Cardiac muscle cell (in vitro differentiated cells and primary cell): ENCODE results near the gene YIF1A. TPM values are rescaled to one million over a fixed set of nuclear protein-coding genes. Genes with fewer than 3 reads are reported as not detected.
"Not testable (repeated sequence)": the region's sequence is repeated elsewhere in the genome, so short reads cannot be mapped to it uniquely, and the experiment has no call there.

Experiments
- DNase-seq, 2 donors: peaks; one replicate each; pipeline versions ENCODE4 v3.0.0 to v3.0.0-alpha.2; 2010 to 2017; ENCODE audit warnings: low read depth in 1 of 2, low spot score in 1 of 2
- H3K27ac ChIP-seq: fragments of 200-600 bp; sonication (generic); 2 replicates; pipeline ENCODE4 v1.5.1; 2016
- H3K27me3 ChIP-seq: fragments of 200-600 bp; sonication (generic); 2 replicates; pipeline ENCODE4 v1.6.0; 2016; ENCODE audit warnings: control low read depth
- H3K36me3 ChIP-seq: fragments of 200-600 bp; sonication (generic); 2 replicates; pipeline ENCODE4 v1.5.1; 2016; ENCODE audit warnings: control low read depth
- H3K4me1 ChIP-seq: fragments of 200-600 bp; sonication (generic); 2 replicates; pipeline ENCODE4 v1.8.1; 2017; ENCODE audit warnings: low read depth, mild to moderate bottlenecking, mixed run types
- H3K4me3 ChIP-seq: fragments of 200-600 bp; sonication (generic); 2 replicates; pipeline ENCODE4 v1.5.1; 2016; ENCODE audit warnings: mild to moderate bottlenecking
- H3K9me3 ChIP-seq: fragments of 200-600 bp; sonication (generic); 2 replicates; pipeline ENCODE4 v1.5.1; 2017; ENCODE audit warnings: low read depth, mild to moderate bottlenecking, control low read depth
- CTCF ChIP-seq: IDR thresholded peaks from 2 replicates; pipeline ENCODE4 v1.5.1; 2012; ENCODE audit warnings: low read depth, mild to moderate bottlenecking, low read length
- polyA plus RNA-seq: library from polyadenylated mRNA; unstranded; fragments of >200 nt; fragmentation: Nextera tagmentation; extraction: Ambion mirVana; gene quantifications from 2 replicates; pipeline ENCODE4 v1.2.1, GENCODE V29; 2016
- total RNA-seq: library from RNA; depleted of rRNA; stranded (reverse); fragments of >200 nt; gene quantifications from 2 replicates; pipeline ENCODE4 v1.2.3, GENCODE V29; 2016

Gene YIF1A
- total and polyA plus RNA-seq, 2 experiments from 2014 or later: 68.2 to 147 TPM

DNA sequence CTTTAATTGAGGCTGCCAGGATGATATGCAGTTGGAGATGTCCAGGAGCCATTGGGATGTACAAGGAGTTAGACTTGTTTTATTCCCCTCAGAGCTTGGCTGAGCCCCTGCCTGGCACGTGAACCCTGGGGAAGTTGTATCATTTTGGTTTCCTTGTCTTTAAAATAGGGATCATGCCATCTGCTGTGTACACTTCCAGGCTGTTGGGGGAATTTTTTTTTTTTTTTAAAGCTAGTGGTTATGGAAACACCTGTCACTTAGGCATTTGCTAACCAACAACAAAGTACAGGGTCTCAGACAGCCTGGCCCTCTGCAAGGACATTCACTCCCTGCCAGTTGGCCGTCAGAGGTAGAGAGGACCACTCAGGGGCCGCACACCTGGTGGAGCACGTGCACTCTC, 29.0 kb downstream of the YIF1A start:
- H3K27me3 ChIP-seq: no peaks in the 10 kb centered on the region
- no peak overlapping the region for H3K27ac ChIP-seq
- no peak for TF ChIP-seq CTCF
- no peak overlapping the region for H3K4me3 ChIP-seq
- H3K4me1 ChIP-seq: peaks cover 6% of the 10 kb centered on the region
- no peak for DNase-seq
- H3K36me3 ChIP-seq: no peaks in the 10 kb centered on the region
- H3K9me3 ChIP-seq: no peaks in the 10 kb centered on the region

DNA sequence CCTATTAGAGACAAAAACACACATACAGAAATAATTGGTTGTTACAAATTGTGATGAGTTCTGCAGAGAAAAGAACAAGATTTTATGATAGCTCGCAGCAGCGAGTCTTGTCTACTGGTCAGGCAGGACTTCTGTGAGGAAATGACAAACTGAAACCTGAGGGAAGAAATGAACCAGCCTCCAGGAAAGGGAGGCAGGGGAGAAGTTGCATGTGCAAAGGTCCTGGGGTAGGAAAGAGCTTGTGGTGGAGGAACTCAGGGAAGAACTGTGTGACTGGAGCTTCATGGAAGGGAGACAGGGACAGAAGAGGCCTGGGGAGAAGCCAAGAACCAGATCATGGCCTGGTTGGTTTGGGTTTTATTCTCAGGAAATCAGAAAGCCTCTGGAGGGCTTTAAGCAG, 29.7 kb downstream of the YIF1A start:
- H3K4me3 ChIP-seq: no peak overlapping the region
- no peak for TF ChIP-seq CTCF
- no peaks in the 10 kb centered on the region for H3K9me3 ChIP-seq
- no peaks in the 10 kb centered on the region for H3K36me3 ChIP-seq
- no peak for DNase-seq
- no peaks in the 10 kb centered on the region for H3K27me3 ChIP-seq
- H3K4me1 ChIP-seq: peaks cover 6% of the 10 kb centered on the region
- no peak overlapping the region for H3K27ac ChIP-seq

DNA sequence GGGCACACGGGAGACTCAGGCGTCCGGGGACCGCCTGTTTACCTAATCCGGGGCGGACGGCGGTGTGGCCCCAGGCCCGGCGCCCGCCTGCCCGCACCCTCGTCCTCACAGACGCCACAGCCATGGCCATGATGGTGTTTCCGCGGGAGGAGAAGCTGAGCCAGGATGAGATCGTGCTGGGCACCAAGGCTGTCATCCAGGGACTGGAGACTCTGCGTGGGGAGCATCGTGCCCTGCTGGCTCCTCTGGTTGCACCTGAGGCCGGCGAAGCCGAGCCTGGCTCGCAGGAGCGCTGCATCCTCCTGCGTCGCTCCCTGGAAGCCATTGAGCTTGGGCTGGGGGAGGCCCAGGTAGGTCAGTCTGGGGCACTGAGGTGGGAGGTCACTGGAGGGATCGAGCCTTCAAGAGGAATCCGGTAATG, 30.5 kb downstream of the YIF1A start:
- H3K4me1 ChIP-seq: peaks cover 6% of the 10 kb centered on the region
- no peaks in the 10 kb centered on the region for H3K27me3 ChIP-seq
- peak overlapping the region; percentile 73 for H3K27ac ChIP-seq
- no peaks in the 10 kb centered on the region for H3K36me3 ChIP-seq
- no peaks in the 10 kb centered on the region for H3K9me3 ChIP-seq
- no peak for TF ChIP-seq CTCF
- H3K4me3 ChIP-seq: peak overlapping the region; percentile 72
- no peak for DNase-seq

DNA sequence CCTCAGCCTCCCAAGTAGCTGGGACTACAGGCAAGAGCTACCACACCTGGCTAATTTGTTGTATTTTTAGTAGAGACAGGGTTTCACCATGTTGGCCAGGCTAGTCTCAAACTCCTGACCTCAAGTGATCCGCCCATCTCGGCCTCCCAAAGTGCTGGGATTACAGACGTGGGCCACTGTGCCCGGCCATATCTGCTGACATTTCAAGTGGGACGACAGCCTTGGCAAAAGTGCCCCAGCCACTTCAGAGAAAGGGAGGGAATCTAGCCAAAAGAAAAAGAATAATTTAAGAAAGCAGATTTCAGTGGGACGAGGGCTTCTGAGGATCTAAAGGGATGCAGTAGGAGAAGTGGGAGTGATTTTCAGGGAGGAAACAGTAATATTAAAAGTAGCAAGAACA, 35.9 kb downstream of the YIF1A start:
- H3K27ac ChIP-seq, H3K27me3 ChIP-seq, H3K9me3 ChIP-seq, H3K4me3 ChIP-seq, H3K4me1 ChIP-seq, H3K36me3 ChIP-seq, DNase-seq: not testable (repeated sequence)

DNA sequence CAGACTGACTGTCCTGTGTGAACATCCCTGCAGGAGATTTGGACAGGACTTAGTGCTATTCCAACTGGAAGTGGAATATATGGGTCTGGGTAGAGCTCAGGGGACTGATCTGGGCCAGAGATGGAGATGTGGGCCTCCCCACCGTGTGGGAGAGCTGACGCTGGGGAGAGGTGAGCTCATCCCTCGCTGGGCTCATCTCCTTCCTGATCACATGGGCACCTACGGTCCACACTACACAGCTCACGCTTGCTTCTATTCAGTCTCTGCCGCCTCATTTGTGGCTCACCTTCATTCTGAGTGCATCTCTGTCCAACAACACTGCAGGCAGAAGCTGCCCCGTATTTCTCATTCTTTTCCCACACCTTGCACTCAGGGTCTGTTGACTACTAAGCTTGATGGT, 37.1 kb downstream of the YIF1A start:
- Histone ChIP-seq H3K4me3 (no peak overlapping the region), H3K27ac (no peak overlapping the region), H3K36me3 (no peaks in the 10 kb centered on the region), H3K9me3 (no peaks in the 10 kb centered on the region), H3K4me1 (no peaks in the 10 kb centered on the region), H3K27me3 (no peaks in the 10 kb centered on the region)
- no peak for TF ChIP-seq CTCF
- no peak for DNase-seq

- H3K27me3 ChIP-seq: no peaks in the 10 kb centered on the region
- H3K4me3 ChIP-seq: no peak overlapping the region
- no peak overlapping the region for H3K27ac ChIP-seq
- H3K36me3 ChIP-seq: no peaks in the 10 kb centered on the region
- no peak for TF ChIP-seq CTCF
- no peak for DNase-seq
- H3K4me1 ChIP-seq: no peaks in the 10 kb centered on the region
- H3K9me3 ChIP-seq: no peaks in the 10 kb centered on the region
These were observed 40.0 kb downstream of the YIF1A start for GRCh38 chr11:66248903-66249302.
